ENCODE measurements around the gene PPM1D. TPM values are rescaled to one million over a fixed set of nuclear protein-coding genes. Genes with fewer than 3 reads are reported as not detected.

The PPM1D gene
- total and polyA plus RNA-seq, 2 of the 13 experiments (the other 11 are each of a cell fraction or from before 2014, with no cell fraction given) = 8.0 to 26.2 TPM

DNA sequence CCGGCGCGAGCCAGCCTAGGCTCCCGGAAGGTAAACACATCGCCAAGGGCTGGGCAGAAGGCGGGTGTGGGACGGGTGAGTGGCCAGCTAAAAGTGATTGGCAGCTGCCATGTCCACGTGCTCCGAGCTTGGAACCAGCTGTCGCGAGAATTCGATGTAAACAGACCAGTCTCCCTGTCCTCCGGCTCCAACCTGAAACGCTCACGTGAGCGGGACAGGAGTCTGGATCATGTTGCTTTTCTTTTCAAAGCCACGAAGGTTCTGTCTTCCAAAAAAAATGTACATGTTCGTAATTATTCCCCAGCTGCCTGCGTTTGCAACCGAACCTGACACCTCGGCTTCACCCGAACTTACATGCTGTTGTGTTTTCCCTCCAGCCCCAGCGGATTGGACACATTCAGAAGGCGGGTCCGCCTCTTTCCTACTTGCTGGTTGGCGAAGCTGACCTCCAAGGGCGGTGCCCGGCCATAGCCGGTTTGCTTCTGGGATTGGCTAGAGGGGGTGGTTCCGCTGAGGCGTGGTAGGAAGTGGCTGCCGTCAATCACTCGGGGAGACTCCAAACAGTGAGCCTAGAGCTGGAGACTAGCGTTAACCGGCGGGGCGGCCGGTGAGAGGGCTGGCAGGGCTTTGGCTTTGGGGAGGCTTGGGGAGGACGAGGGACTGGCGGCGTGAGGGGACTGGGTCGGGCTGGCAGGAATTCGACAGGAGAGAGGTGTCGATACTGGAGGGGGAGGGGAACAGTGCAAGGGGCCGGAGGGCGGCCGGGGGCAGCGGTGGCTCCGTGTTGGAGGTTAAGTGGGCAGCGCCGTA is 77.5 kb downstream of the PPM1D start, which contains the start of gene BCAS3 (continued):
- TF ChIP-seq MEIS1 (CRISPR knock-in tag; IDR thresholded peaks at IDR 0.05; ENCODE audit: borderline replicate concordance) (peak; percentile 95), CENPBD1 (CRISPR knock-in tag; IDR thresholded peaks at IDR 0.05; ENCODE audit: borderline replicate concordance, low read depth) (no peak), FOXO1 (CRISPR knock-in tag; IDR thresholded peaks at IDR 0.05) (peak; percentile 88), HOXA9 (CRISPR knock-in tag; IDR thresholded peaks at IDR 0.05; ENCODE audit: borderline replicate concordance) (no peak; the same call in 1 of the 2 replicates), SMYD3 (CRISPR knock-in tag; IDR thresholded peaks at IDR 0.05) (0 out of 2 replicates have a peak, but pooled peaks have one; percentile 61), ZNF10 (CRISPR knock-in tag; IDR thresholded peaks at IDR 0.05; ENCODE audit: borderline replicate concordance, low read depth) (no peak), RERE (CRISPR knock-in tag; IDR thresholded peaks at IDR 0.05; ENCODE audit: low read depth) (no peak), PHB2 (IDR thresholded peaks at IDR 0.05; ENCODE audit: partially characterized antibody) (no peak), ZKSCAN8 (CRISPR knock-in tag; IDR thresholded peaks at IDR 0.05; ENCODE audit: borderline replicate concordance) (peak; percentile 48), ZNF496 (CRISPR knock-in tag; IDR thresholded peaks at IDR 0.05; ENCODE audit: insufficient replicate concordance) (no peak), ZNF317 (CRISPR knock-in tag; IDR thresholded peaks at IDR 0.05) (0 out of 2 replicates have a peak, but pooled peaks have one; percentile 41), KDM5A (IDR thresholded peaks at IDR 0.05; ENCODE audit: borderline replicate concordance, low read length) (peak; percentile 97), ZNF33A (CRISPR knock-in tag; IDR thresholded peaks at IDR 0.05; ENCODE audit: borderline replicate concordance) (peak; percentile 88; the same call in 1 of the 2 replicates), RCOR2 (CRISPR knock-in tag; IDR thresholded peaks at IDR 0.05) (peak; percentile 41; the same call in 1 of the 2 replicates), CHD4 (IDR thresholded peaks at IDR 0.05; ENCODE audit: borderline replicate concordance, low read length) (peak; percentile 71; the same call in 1 of the 2 replicates), ZNF589 (CRISPR knock-in tag; conservative IDR thresholded peaks at IDR 0.05) (no peak), ZNF777 (CRISPR knock-in tag; IDR thresholded peaks at IDR 0.05) (peak; percentile 87), SP2 (CRISPR knock-in tag; IDR thresholded peaks at IDR 0.05) (peak; percentile 95), ZMYM4 (CRISPR knock-in tag; IDR thresholded peaks at IDR 0.05) (peak; percentile 89), POLR2AphosphoS2 (IDR thresholded peaks at IDR 0.05; ENCODE audit: low read depth, low read length) (no peak)
- TF ChIP-seq, protein P1, sequence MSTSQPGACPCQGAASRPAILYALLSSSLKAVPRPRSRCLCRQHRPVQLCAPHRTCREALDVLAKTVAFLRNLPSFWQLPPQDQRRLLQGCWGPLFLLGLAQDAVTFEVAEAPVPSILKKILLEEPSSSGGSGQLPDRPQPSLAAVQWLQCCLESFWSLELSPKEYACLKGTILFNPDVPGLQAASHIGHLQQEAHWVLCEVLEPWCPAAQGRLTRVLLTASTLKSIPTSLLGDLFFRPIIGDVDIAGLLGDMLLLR (CRISPR knock-in tag; IDR thresholded peaks at IDR 0.05) = peak; percentile 34
- TF ChIP-seq, protein P2, sequence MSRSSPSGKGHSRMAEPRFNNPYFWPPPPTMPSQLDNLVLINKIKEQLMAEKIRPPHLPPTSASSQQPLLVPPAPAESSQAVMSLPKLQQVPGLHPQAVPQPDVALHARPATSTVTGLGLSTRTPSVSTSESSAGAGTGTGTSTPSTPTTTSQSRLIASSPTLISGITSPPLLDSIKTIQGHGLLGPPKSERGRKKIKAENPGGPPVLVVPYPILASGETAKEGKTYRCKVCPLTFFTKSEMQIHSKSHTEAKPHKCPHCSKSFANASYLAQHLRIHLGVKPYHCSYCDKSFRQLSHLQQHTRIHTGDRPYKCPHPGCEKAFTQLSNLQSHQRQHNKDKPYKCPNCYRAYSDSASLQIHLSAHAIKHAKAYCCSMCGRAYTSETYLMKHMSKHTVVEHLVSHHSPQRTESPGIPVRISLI (CRISPR knock-in tag; IDR thresholded peaks at IDR 0.05; ENCODE audit: borderline replicate concordance) = no peak; the same call in 1 of the 2 replicates

All from HepG2 (cell line).